GM12892 (cell line): ENCODE data around the gene ALOX5.

Experiments
- DNase-seq: peaks from one replicate; pipeline ENCODE4 v3.0.0; 2011; ENCODE audit not compliant: insufficient read length
- FAIRE-seq: peaks from 2 replicates; lab custom pipeline; 2011; peaks lifted over from hg19 to GRCh38; lab: Jason Lieb, UNC
- POLR2A ChIP-seq: IDR thresholded peaks from 2 replicates; pipeline ENCODE4 v1.6.1; 2011; ENCODE audit warnings: low read depth, low read length, control low read depth
- POLR2AphosphoS5 ChIP-seq: IDR thresholded peaks from 2 replicates; pipeline ENCODE4 v1.6.1; 2011; ENCODE audit warnings: low read depth, low read length, control low read depth
- TAF1 ChIP-seq: IDR thresholded peaks from 2 replicates; pipeline ENCODE4 v1.6.1; 2011; ENCODE audit warnings: low read depth, mild to moderate bottlenecking, control low read depth, low read length, borderline replicate concordance

Gene ALOX5

DNA sequence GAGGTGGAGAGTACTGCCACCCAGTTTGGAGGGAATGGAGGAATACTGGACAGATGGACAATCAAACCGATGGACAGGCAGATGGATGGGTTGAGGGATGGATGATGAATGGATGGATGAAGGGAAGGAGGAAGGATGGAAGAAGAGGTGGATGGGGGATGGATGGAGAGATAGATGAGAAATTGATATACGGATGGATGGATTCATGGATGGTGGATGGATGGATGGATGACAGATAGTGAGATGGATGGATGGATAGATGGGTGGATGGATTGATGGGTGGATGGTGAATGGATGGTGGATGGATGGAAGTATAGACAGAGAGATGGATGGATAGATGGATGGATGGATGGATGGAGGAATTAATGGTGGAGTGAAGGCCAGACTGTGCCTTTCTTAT is 42.6 kb downstream of the ALOX5 start:
- DNase-seq = no peak
- TF ChIP-seq TAF1 (no peak), POLR2AphosphoS5 (no peak), POLR2A (no peak)
- peak; percentile 82 for FAIRE-seq

DNA sequence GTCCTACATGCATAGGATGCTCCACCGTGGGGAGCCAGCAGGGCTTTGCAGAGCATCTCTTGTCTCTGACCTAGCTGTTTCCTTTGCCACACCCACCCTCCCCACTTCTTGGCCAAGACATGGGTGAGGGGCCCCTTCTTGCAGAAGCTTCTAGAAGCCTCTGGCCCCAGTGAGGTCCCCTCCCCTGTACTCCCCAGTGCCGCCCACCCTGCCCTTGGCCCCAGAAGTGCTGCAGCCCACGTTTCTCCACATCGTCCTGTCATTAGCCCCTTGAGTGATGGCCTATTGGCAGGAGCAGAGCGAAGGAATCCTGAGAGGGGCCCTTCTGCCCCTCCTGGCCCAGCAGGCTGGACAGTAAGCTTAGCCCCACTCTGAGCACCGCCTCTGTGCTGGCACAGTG is 43.7 kb downstream of the ALOX5 start:
- no peak for FAIRE-seq
- TF ChIP-seq POLR2AphosphoS5 = no peak
- DNase-seq = no peak

DNA sequence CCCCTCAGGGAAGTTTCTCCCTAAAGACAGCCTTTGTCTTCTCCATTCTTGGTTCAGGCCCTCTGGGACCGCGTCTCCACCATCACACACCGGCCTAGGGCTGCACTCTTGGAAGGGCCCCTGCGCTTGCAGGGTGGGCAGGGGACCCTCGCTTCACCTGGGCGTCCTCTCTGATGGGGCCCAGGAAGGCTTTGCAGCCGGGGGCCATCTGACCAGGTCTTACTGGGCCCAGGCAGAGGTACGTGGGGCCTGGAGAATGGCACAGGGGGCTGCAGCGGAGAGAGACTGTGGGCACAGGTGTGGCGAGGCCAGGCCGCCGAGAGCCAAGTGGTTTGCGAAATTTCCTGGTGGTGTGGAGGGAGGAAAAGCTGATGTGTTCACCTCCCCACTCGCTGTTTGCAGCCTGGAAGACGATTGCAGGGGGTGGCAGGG is 44.4 kb downstream of the ALOX5 start:
- FAIRE-seq (no peak), DNase-seq (no peak)
- TF ChIP-seq POLR2A (no peak), POLR2AphosphoS5 (no peak), TAF1 (no peak)

DNA sequence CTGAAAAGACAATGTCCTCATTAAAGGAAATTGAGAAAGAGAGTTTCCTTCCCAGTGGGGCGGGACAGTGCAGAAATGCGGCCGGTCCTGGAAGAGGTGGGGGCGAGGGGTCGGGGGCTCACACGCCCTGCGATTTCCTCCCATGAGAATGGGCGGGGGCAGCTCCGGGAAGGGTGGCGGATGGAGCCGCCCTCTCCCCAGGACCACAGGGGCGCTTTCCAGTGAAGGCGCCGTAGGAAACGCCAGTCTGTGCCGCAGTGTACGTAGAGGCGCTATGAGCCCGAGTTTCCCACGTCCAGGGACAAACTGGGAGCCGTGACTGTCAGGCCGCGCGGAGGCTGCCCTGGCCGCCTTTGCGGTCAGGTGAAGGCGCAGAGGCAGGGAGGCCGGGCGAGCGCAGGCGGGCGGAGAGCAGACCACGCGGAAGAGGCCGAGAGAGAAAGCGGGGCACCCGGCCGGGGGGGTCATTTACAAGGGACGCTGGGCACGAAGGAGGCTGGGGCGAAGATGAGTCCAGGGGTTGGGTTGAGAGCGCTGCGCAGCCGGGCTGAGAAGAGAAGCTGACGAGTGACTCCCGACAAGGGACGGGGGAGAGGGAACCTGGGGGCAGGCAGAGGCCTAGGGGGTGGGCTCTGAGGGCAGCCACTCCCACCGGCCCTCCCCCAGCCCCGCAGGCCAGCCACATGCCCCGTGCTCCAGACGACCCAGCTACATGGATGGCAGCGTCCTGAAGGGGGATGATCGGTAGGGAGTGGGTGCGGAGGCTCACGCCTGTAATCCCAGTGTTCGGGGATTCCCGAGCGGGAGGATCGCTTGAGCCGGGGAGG is 45.0 kb downstream of the ALOX5 start:
- peak; percentile 77 for DNase-seq
- peak; percentile 95 for FAIRE-seq
- peak; percentile 94 for TF ChIP-seq POLR2A
- TF ChIP-seq POLR2AphosphoS5 = peak; percentile 84
- peak; percentile 78 for TF ChIP-seq TAF1

DNA sequence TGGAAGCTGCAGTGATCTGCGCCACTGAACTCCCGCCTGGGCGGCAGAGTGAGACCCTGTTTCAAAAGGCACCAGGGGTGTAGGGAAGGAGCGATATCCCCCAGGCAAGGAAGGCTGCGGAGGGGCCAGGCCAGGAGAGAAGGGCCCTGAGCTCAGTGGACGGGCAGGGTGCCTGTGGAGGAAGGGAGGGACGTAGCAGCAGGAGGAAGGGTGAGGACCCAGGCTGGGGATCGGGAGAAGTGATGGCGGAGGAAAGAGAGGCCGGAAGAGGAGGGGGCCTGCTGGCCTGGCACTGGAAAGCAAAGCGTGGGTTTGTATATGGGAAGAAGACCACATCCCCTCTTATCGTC is 45.6 kb downstream of the ALOX5 start:
- DNase-seq (no peak), FAIRE-seq (no peak)
- TF ChIP-seq TAF1 = no peak

DNA sequence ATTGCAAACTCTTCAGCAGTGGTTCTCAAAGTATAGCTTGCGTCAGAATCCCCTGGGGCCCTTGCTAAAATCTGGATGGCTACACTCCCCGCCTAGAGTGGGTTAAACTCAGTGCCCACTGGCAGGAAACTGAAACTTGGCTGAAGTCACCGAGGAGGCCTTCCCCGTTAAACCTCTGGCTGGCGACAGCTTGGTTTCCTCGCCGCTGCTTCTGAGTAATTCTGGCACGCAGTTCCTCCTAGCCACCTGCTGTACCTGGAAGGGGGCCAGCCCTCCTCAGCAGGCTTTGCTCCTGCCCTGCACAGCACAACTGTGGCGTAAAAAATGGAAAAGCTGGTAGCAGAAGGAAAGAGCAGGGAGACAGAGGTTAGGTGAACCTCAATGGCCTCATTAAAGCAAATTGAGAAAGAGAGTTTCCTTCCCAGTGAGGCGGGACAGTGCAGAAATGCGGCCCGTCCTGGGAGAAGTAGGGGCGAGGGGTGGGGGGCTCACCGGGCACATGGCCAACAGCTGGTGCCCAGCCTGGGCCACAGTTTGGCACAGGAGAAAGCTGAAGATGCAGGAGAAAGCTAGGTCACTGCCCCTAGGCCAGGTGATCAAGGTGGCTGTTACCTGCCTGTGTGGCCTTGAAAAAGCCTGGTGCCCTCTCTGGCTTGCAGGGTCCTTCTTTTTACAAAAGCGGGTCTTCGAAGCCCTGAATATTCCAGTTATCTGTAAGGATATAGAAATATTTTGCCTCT is 46.6 kb downstream of the ALOX5 start:
- TF ChIP-seq POLR2A (peak; percentile 41; the same call in 1 of the 2 replicates), TAF1 (no peak), POLR2AphosphoS5 (peak; percentile 65; the same call in 1 of the 2 replicates)
- no peak for DNase-seq
- peak; percentile 98 for FAIRE-seq

DNA sequence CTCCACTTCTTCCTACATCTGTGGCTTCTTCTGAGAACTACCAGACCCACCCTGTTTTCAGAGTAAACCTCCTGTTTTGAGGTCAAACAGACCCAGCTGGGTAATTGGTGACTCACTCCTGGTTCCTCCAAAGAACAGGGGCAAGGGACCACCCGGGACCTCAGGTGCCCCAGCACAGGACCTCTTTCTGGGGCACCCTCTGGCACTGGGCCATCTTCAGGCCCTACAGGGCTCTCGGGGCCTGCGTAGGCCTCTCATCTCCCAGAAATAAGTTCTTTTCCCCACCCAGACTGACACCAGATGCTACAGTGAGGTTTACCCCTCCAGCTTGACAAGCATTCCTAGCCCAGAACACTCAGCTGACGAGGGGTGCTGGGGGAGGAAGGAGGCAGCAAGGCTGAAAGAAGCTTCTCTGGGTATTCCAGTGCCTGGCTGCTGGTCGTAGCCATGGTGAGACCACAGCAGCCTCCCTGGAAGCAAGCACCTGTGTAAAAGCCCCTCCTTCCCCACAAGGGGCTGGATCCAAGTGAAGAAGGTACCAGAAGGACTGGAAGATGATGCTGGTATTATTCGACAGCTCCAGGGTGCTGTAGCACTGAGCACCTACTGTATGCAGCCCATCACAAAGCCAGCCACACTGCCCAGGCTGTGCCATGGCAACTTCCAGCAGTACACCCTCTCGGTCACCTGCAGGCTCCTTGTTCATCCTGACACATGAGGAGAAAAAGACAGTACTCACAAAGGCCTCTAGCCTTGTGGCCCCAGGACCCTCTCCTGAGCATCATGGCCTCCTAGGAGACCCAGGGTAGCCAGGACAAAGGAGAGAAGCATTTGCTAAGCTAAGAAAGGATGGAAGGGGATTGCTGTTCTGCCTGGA is 47.4 kb downstream of the ALOX5 start:
- no peak for TF ChIP-seq POLR2A
- TF ChIP-seq POLR2AphosphoS5 = no peak
- TF ChIP-seq TAF1 = no peak
- DNase-seq (no peak), FAIRE-seq (peak; percentile 85)

DNA sequence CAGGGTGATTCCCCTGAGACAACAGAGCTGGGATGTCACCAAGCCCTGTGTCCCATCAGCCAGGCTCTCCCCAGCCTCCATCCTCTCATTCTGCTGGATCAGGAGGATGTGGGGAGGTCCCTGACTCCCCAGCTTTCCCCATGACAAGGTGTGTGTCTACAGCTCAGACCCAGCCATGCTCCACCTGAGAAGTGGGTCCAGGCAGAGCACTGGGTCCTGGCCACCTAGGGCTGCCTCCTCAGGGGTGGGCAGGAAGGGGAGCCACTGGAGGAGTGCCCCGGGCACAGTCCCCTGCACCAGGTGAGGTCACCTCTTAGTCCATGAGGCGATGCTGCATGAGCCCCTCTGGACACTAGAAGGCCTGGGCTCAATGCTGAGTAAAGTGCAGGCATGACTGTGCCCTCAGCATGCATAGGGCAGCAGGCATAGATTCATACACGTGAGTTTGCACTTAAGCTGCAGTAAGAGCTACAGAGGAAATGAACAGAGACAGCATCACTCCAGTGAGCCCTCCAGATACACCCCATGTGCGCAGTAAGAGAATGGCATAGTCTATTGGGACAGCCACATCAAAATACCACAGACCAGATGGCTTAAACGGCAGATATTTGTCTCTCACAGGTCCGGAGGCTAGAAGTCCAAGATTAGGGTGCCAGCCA is 48.3 kb downstream of the ALOX5 start:
- no peak for DNase-seq
- no peak for FAIRE-seq
- no peak for TF ChIP-seq POLR2AphosphoS5
- TF ChIP-seq TAF1 = no peak
- TF ChIP-seq POLR2A = no peak

DNA sequence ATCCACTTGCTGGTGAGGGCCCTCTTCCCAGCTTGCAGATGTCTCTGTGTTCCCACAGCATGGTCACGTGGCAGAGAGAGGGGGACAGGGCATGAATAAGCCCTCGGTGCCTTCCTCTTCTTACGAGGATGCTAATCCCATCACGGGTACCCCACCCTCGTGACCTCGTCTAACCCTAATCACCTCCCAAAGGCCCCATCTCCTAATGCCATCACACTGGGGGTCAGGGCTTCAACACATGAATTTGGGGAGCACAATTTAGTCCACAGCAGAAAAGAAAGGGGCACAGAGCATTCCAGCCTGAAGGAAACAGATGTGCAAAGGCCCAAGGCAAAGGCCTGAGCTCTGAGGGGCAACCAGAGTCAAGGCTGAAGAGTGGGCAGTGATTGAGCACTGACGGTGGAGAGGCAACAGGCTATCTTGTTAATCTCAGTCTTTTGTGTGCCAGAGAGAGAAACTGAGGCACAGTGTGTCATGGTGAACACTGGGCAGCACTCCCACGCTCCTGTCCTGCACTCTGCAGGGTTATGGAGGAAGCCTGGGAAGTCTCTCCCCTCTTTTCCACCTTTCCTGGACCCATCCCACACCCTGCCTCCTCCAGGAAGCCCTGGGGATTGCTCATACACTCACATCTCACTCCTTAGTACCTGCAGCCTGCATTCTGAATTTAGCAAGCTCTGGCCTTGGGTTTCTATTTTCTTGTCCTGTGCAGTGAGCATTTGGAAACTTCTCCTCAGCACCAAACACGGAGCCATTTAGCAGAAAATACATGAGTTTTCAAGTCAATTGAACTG is 49.0 kb downstream of the ALOX5 start:
- TF ChIP-seq TAF1 = no peak
- TF ChIP-seq POLR2A = no peak
- TF ChIP-seq POLR2AphosphoS5 = no peak
- no peak for DNase-seq
- FAIRE-seq = no peak

DNA sequence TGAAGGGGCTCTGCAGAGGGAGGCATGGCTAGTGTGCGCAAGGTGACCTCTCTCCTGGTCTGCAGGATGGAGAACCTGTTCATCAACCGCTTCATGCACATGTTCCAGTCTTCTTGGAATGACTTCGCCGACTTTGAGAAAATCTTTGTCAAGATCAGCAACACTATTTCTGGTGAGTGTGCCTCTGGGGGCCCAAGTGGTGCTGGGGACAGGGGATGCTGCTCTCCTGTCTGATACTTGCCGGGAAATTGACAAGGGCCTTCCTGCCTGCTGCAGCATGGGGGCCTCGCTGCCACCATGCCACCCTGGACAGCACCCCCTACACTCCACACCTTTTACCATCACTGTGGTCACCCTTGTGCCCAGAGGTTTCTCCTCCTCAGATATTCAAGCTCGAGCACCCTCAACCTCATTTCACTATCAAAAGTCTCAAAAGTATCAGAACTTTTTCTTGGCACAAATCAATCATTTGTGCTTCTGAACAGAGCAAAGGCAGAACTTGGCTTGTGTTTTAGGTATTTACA is 50.0 kb downstream of the ALOX5 start:
- TF ChIP-seq POLR2A = no peak
- TF ChIP-seq POLR2AphosphoS5 = no peak
- no peak for TF ChIP-seq TAF1
- DNase-seq (no peak), FAIRE-seq (no peak)
